ENCODE measurements around the gene IL1B. TPM values are rescaled to one million over a fixed set of nuclear protein-coding genes. Genes with fewer than 3 reads are reported as not detected.

IL1B gene
- total and polyA plus RNA-seq, 2 donors (not counting 1 experiment from before 2014, with no cell fraction given) = 0.20 to 13.1 TPM

DNA sequence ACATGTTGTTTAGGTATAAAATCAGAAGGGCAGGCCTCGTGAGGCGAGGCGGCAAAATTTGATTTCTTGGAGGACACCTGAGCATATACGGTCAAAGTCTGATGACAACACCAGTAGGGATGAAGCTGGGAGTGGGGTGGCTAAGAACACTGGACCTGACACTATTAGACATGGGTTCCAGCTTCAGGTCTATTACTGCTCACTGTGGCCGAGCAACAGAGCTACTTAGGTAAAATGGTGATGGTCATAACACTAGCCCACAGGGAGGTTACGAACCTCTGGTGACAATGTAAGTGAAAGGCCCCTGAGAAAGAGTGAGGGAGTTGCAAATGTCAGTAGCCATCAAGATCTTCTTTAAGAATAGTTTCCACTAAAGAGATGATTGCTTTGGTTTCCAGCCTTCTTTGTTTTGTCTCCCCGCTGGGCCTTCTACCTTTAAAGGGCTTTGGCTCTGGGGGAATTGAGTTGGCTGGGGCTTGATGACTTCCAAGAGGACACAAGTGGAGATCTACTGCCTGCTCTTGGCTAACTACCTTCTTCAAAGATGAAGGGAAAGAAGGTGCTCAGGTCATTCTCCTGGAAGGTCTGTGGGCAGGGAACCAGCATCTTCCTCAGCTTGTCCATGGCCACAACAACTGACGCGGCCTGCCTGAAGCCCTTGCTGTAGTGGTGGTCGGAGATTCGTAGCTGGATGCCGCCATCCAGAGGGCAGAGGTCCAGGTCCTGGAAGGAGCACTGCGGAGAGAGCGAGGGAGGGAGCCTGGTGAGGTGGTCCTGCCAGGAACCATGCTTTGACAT, 3.5 kb downstream of the IL1B start:
- H3K79me2 ChIP-seq (ENCODE audit: control insufficient read depth, insufficient read depth, low read length) = no peaks in the 10 kb centered on the region
- peaks cover 26 to 31% of the 10 kb centered on the region in 2 donors for H3K4me1 ChIP-seq (ENCODE audit: control insufficient read depth in 2 of 2, insufficient read depth in 2 of 2, low read length in 2 of 2)
- Mint-ChIP-seq H3K27ac (no peak overlapping the region), H3K4me1 (peaks cover 28% of the 10 kb centered on the region), H3K27me3 (peaks cover 3% of the 10 kb centered on the region), H3K4me3 (no peak overlapping the region), H3K9me3 (ENCODE audit: insufficient read depth) (no peaks in the 10 kb centered on the region)
- no peaks in the 10 kb centered on the region for H3K27me3 ChIP-seq (replicated peaks in 1 of 4; ENCODE audit: control extremely low read depth in 1 of 4, control insufficient read depth in 3 of 4, insufficient read depth in 4 of 4, low read length in 3 of 4)
- CTCF ChIA-PET = interaction anchor here (0.7 kb wide), 1 partner anchor 58 kb away, joined by 4 read pairs; no protein-coding TSS in a partner anchor
- H3K4me3 ChIP-seq (ENCODE audit: control extremely low read depth in 1 of 5, extremely low read depth in 1 of 5, insufficient read depth in 1 of 5, low read depth in 2 of 5, low read length in 4 of 5) = no peak overlapping the region
- no peak for TF ChIP-seq EZH2 (IDR thresholded peaks at IDR 0.05; ENCODE audit: borderline replicate concordance, insufficient read depth, low read depth, low read length, poor library complexity, severe bottlenecking)
- TF ChIP-seq, protein P1, sequence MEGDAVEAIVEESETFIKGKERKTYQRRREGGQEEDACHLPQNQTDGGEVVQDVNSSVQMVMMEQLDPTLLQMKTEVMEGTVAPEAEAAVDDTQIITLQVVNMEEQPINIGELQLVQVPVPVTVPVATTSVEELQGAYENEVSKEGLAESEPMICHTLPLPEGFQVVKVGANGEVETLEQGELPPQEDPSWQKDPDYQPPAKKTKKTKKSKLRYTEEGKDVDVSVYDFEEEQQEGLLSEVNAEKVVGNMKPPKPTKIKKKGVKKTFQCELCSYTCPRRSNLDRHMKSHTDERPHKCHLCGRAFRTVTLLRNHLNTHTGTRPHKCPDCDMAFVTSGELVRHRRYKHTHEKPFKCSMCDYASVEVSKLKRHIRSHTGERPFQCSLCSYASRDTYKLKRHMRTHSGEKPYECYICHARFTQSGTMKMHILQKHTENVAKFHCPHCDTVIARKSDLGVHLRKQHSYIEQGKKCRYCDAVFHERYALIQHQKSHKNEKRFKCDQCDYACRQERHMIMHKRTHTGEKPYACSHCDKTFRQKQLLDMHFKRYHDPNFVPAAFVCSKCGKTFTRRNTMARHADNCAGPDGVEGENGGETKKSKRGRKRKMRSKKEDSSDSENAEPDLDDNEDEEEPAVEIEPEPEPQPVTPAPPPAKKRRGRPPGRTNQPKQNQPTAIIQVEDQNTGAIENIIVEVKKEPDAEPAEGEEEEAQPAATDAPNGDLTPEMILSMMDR (IDR thresholded peaks at IDR 0.05) = no peak
- POLR2A ChIA-PET = no interaction called here
- no peak overlapping the region for H3K4me2 ChIP-seq (replicated peaks; ENCODE audit: low read depth, low read length, poor library complexity, severe bottlenecking)
- no peak overlapping the region for H2AFZ ChIP-seq (ENCODE audit: insufficient read depth, low read depth, low read length, poor library complexity, severe bottlenecking)
- H3K9me3 ChIP-seq (ENCODE audit: control extremely low read depth in 1 of 3, control insufficient read depth in 2 of 3, insufficient read depth in 1 of 3, low read length in 2 of 3) = no peaks in the 10 kb centered on the region
- DNase-seq (no peak), ATAC-seq (ENCODE audit: low read depth) (no peak)
- no peaks in the 10 kb centered on the region for H4K20me1 ChIP-seq (ENCODE audit: control insufficient read depth, insufficient read depth, low read length, poor library complexity, severe bottlenecking)
- intact Hi-C loops (cut with micrococcal nuclease) = no loop called here
- no peak overlapping the region for H3K9ac ChIP-seq (ENCODE audit: low read length)
- WGBS (ENCODE audit: insufficient coverage) = 98% methylated on average over 11 of the region's 14 CpGs
- H3K27ac ChIP-seq (ENCODE audit: low read length in 2 of 2) = no peak overlapping the region
- H3K36me3 ChIP-seq (replicated peaks in 1 of 2; ENCODE audit: control extremely low read depth in 1 of 2, control insufficient read depth in 1 of 2, extremely low read depth in 1 of 2, insufficient read depth in 2 of 2, low read length in 1 of 2) = no peaks in the 10 kb centered on the region
